Measurements from ENCODE around the gene LRFN4. TPM values are rescaled to one million over a fixed set of nuclear protein-coding genes. Genes with fewer than 3 reads are reported as not detected.

Gene LRFN4
- polyA plus RNA-seq, 3 donors = 1.0 to 7.7 (median 1.7) TPM

DNA sequence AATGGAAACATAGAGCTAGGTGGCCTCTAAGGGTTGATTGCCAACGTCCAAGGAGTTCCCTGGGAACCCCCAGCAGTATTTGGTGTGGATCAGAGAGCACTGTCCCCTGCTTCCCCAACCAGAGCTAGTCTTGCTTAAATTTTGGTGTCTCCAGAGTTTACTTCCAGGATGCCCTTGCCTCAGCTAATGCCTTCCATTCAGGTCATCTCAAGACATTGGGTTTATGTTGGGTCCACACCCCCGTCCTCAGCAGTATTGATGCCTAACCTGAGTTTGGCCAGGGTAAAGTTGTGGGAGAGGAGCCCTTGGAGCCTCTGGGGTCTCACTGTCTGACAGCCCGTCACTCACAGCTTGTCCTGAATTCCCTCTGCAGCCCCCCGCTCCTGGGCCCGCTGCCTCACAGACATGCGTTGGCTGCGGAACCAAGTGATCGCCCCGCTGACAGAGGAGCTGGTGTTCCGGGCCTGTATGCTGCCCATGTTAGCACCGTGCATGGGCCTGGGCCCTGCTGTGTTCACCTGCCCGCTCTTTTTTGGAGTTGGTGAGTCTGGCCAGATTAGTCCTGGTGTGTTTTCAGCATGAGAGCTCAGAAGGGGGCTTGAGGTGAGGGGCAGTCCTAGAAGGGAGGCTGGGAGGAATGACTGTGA, 12.2 kb upstream of the LRFN4 start:
- TF ChIP-seq, protein P1, sequence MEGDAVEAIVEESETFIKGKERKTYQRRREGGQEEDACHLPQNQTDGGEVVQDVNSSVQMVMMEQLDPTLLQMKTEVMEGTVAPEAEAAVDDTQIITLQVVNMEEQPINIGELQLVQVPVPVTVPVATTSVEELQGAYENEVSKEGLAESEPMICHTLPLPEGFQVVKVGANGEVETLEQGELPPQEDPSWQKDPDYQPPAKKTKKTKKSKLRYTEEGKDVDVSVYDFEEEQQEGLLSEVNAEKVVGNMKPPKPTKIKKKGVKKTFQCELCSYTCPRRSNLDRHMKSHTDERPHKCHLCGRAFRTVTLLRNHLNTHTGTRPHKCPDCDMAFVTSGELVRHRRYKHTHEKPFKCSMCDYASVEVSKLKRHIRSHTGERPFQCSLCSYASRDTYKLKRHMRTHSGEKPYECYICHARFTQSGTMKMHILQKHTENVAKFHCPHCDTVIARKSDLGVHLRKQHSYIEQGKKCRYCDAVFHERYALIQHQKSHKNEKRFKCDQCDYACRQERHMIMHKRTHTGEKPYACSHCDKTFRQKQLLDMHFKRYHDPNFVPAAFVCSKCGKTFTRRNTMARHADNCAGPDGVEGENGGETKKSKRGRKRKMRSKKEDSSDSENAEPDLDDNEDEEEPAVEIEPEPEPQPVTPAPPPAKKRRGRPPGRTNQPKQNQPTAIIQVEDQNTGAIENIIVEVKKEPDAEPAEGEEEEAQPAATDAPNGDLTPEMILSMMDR (IDR thresholded peaks at IDR 0.05) = no peak
- Histone ChIP-seq H3K4me1 (ENCODE audit: control insufficient read depth in 1 of 2, insufficient read depth in 2 of 2, low read length in 2 of 2) (peaks cover 23 to 30% of the 10 kb centered on the region in 2 donors), H3K4me3 (replicated peaks in 1 of 3; ENCODE audit: low read depth in 2 of 3, low read length in 3 of 3) (peak overlapping the region in 1 of 3 experiments; percentile 91), H2AFZ (ENCODE audit: insufficient read depth, low read depth, low read length, poor library complexity, severe bottlenecking) (no peak overlapping the region), H3K27ac (ENCODE audit: low read depth in 1 of 2, low read length in 2 of 2) (peak overlapping the region in 1 of 2 donors; percentile 98), H3K27me3 (ENCODE audit: control insufficient read depth in 2 of 2, insufficient read depth in 2 of 2, low read length in 2 of 2) (no peaks in the 10 kb centered on the region), H3K9ac (ENCODE audit: insufficient read depth, low read length, poor library complexity, severe bottlenecking) (peak overlapping the region; percentile 100), H3K9me3 (replicated peaks in 1 of 2; ENCODE audit: control insufficient read depth in 1 of 2, insufficient read depth in 1 of 2, low read length in 2 of 2) (no peaks in the 10 kb centered on the region), H3K36me3 (replicated peaks in 1 of 2; ENCODE audit: control insufficient read depth in 1 of 2, insufficient read depth in 2 of 2, low read length in 2 of 2) (peaks cover 37 to 42% of the 10 kb centered on the region in 2 donors), H4K20me1 (ENCODE audit: insufficient read depth, low read length) (peaks cover 28% of the 10 kb centered on the region), H3K4me2 (replicated peaks; ENCODE audit: extremely low read depth, low read length, poor library complexity, severe bottlenecking) (peak overlapping the region; percentile 95), H3K79me2 (ENCODE audit: insufficient read depth, low read length) (peaks cover 59% of the 10 kb centered on the region)
- H3K4me3 Mint-ChIP-seq = peak overlapping the region in 1 of 2 donors; percentile 78
- intact Hi-C loops (cut with micrococcal nuclease) = loop anchor here (10.0 kb wide), 2 partner anchors 430 to 550 kb away; partner anchors contain the start of gene RAD9A (in 1 of the 2)
- no peak for DNase-seq
- no peaks in the 10 kb centered on the region for H3K9me3 Mint-ChIP-seq
- peaks cover 29 to 44% of the 10 kb centered on the region in 2 donors for H3K36me3 Mint-ChIP-seq
- H3K4me1 Mint-ChIP-seq = peaks cover 37% of the 10 kb centered on the region
- H3K27ac Mint-ChIP-seq = peak overlapping the region in 4 of 7 donors; percentile 0 to 92 (median 87)
- 96% methylated on average over 12 of the region's 12 CpGs for WGBS (ENCODE audit: insufficient coverage)
- H3K27me3 Mint-ChIP-seq (ENCODE audit: low read depth in 3 of 3) = no peaks in the 10 kb centered on the region

DNA sequence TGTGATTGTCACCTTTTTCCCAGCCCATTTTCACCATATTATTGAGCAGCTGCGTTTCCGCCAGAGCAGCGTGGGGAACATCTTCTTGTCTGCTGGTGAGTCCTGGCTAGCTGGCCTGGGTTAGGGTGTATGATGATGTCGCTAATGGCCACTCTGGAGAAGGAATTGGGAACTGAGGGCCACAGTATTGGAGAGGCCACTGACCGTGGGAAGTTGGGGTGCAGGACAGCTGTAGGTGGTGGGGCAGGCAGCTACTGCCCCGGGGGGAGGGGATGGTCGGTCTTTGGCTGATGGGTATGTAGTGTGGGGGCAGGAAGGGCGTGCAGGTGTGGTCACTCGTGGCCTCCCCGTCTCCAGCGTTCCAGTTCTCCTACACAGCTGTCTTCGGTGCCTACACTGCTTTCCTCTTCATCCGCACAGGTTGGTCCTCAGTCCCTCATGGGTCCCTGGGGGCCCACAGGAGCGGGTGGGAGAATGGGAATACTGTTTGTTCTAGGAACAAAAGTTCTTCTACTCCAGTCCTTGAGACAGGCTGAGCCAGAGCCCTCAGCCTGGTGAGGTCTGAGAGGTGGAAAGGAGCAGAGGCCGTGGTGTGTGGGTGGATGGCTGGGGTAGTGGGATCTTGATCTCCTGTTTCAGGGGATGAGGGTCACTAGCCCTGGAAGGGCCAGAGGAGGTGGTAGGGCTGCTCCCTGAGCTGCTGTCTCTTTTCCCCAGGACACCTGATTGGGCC, 11.6 kb upstream of the LRFN4 start:
- no peak overlapping the region for H3K4me3 ChIP-seq (replicated peaks in 1 of 3; ENCODE audit: low read depth in 2 of 3, low read length in 3 of 3)
- no peaks in the 10 kb centered on the region for H3K27me3 Mint-ChIP-seq (ENCODE audit: low read depth in 3 of 3)
- H3K27me3 ChIP-seq (ENCODE audit: control insufficient read depth in 2 of 2, insufficient read depth in 2 of 2, low read length in 2 of 2) = no peaks in the 10 kb centered on the region
- no peaks in the 10 kb centered on the region for H3K9me3 ChIP-seq (replicated peaks in 1 of 2; ENCODE audit: control insufficient read depth in 1 of 2, insufficient read depth in 1 of 2, low read length in 2 of 2)
- H3K4me2 ChIP-seq (replicated peaks; ENCODE audit: extremely low read depth, low read length, poor library complexity, severe bottlenecking) = no peak overlapping the region
- H3K4me3 Mint-ChIP-seq = no peak overlapping the region
- H3K9ac ChIP-seq (ENCODE audit: insufficient read depth, low read length, poor library complexity, severe bottlenecking) = no peak overlapping the region
- H3K4me1 Mint-ChIP-seq = peaks cover 33% of the 10 kb centered on the region
- H3K79me2 ChIP-seq (ENCODE audit: insufficient read depth, low read length) = peaks cover 52% of the 10 kb centered on the region
- peaks cover 37 to 42% of the 10 kb centered on the region in 2 donors for H3K36me3 ChIP-seq (replicated peaks in 1 of 2; ENCODE audit: control insufficient read depth in 1 of 2, insufficient read depth in 2 of 2, low read length in 2 of 2)
- intact Hi-C loops (cut with micrococcal nuclease) = loop anchor here (10.0 kb wide), 2 partner anchors 431 to 549 kb away; partner anchors contain the start of gene RAD9A (in 1 of the 2)
- DNase-seq = peak in 1 of 3 donors; percentile 4
- H3K36me3 Mint-ChIP-seq = peaks cover 26 to 40% of the 10 kb centered on the region in 2 donors
- TF ChIP-seq, protein P1 (IDR thresholded peaks at IDR 0.05) = no peak
- peaks cover 21% of the 10 kb centered on the region for H4K20me1 ChIP-seq (ENCODE audit: insufficient read depth, low read length)
- WGBS (ENCODE audit: insufficient coverage) = 100% methylated on average over 11 of the region's 15 CpGs
- no peak overlapping the region for H3K27ac ChIP-seq (ENCODE audit: low read depth in 1 of 2, low read length in 2 of 2)
- H3K4me1 ChIP-seq (ENCODE audit: control insufficient read depth in 1 of 2, insufficient read depth in 2 of 2, low read length in 2 of 2) = peaks cover 23 to 30% of the 10 kb centered on the region in 2 donors
- no peaks in the 10 kb centered on the region for H3K9me3 Mint-ChIP-seq
- H3K27ac Mint-ChIP-seq = peak overlapping the region in 4 of 7 donors; percentile 0 to 66 (median 36)
- H2AFZ ChIP-seq (ENCODE audit: insufficient read depth, low read depth, low read length, poor library complexity, severe bottlenecking) = no peak overlapping the region
